ENCODE data around the gene PCNX3.

Gene PCNX3

GRCh38 chr11:65581928-65582327, 33.6 kb upstream of the PCNX3 start:
- no peak overlapping the region for H3K27ac ChIP-seq (ENCODE audit: low read depth, low read length)
- H3K4me3 ChIP-seq (ENCODE audit: low read length) = no peak overlapping the region
- 90% methylated on average over 3 of the region's 3 CpGs for WGBS
- H3K27me3 ChIP-seq (ENCODE audit: insufficient read depth, low read length) = peaks cover 70% of the 10 kb centered on the region
- no peak overlapping the region for H3K9ac ChIP-seq (ENCODE audit: low read depth, low read length)
- peaks cover 3% of the 10 kb centered on the region; the same call in 1 of the 2 replicates for H3K4me1 ChIP-seq (ENCODE audit: insufficient read depth, low read length)
- H3K9me3 ChIP-seq (ENCODE audit: insufficient read depth, low read depth, low read length) = no peaks in the 10 kb centered on the region
- H3K36me3 ChIP-seq (ENCODE audit: insufficient read depth, low read length) = no peaks in the 10 kb centered on the region

- no peak overlapping the region for H3K4me3 ChIP-seq (ENCODE audit: low read length)
- no peaks in the 10 kb centered on the region for H3K36me3 ChIP-seq (ENCODE audit: insufficient read depth, low read length)
- H3K9ac ChIP-seq (ENCODE audit: low read depth, low read length) = no peak overlapping the region
- 91% methylated on average over 9 of the region's 10 CpGs for WGBS
- H3K27me3 ChIP-seq (ENCODE audit: insufficient read depth, low read length) = peaks cover 56% of the 10 kb centered on the region
- no peak overlapping the region for H3K27ac ChIP-seq (ENCODE audit: low read depth, low read length)
- H3K4me1 ChIP-seq (ENCODE audit: insufficient read depth, low read length) = 0 out of 2 replicates have a peak, but pooled peaks cover 3% of the 10 kb centered on the region
- H3K9me3 ChIP-seq (ENCODE audit: insufficient read depth, low read depth, low read length) = no peaks in the 10 kb centered on the region
These were observed 32.0 kb upstream of the PCNX3 start for GRCh38 chr11:65583589-65583988.

GRCh38 chr11:65584106-65584505, 31.5 kb upstream of the PCNX3 start:
- WGBS = 89% methylated on average over 7 of the region's 8 CpGs
- H3K9me3 ChIP-seq (ENCODE audit: insufficient read depth, low read depth, low read length) = no peaks in the 10 kb centered on the region
- H3K27me3 ChIP-seq (ENCODE audit: insufficient read depth, low read length) = peaks cover 53% of the 10 kb centered on the region
- H3K27ac ChIP-seq (ENCODE audit: low read depth, low read length) = no peak overlapping the region
- no peak overlapping the region for H3K4me3 ChIP-seq (ENCODE audit: low read length)
- 0 out of 2 replicates have a peak, but pooled peaks cover 3% of the 10 kb centered on the region for H3K4me1 ChIP-seq (ENCODE audit: insufficient read depth, low read length)
- H3K9ac ChIP-seq (ENCODE audit: low read depth, low read length) = no peak overlapping the region
- no peaks in the 10 kb centered on the region for H3K36me3 ChIP-seq (ENCODE audit: insufficient read depth, low read length)

- 55% methylated on average over 46 of the region's 46 CpGs for WGBS
- H3K27me3 ChIP-seq (ENCODE audit: insufficient read depth, low read length) = peaks cover 54% of the 10 kb centered on the region
- H3K9me3 ChIP-seq (ENCODE audit: insufficient read depth, low read depth, low read length) = no peaks in the 10 kb centered on the region
- H3K4me3 ChIP-seq (ENCODE audit: low read length) = peak overlapping the region; percentile 28
- H3K36me3 ChIP-seq (ENCODE audit: insufficient read depth, low read length) = no peaks in the 10 kb centered on the region
- 0 out of 2 replicates have a peak, but pooled peaks cover 3% of the 10 kb centered on the region for H3K4me1 ChIP-seq (ENCODE audit: insufficient read depth, low read length)
- H3K9ac ChIP-seq (ENCODE audit: low read depth, low read length) = no peak overlapping the region
- no peak overlapping the region for H3K27ac ChIP-seq (ENCODE audit: low read depth, low read length)
These were observed 30.8 kb upstream of the PCNX3 start for GRCh38 chr11:65584723-65585171.

- Histone ChIP-seq H3K36me3 (ENCODE audit: insufficient read depth, low read length) (no peaks in the 10 kb centered on the region), H3K9me3 (ENCODE audit: insufficient read depth, low read depth, low read length) (no peaks in the 10 kb centered on the region), H3K9ac (ENCODE audit: low read depth, low read length) (no peak overlapping the region), H3K4me1 (ENCODE audit: insufficient read depth, low read length) (0 out of 2 replicates have a peak, but pooled peaks cover 3% of the 10 kb centered on the region), H3K4me3 (ENCODE audit: low read length) (no peak overlapping the region), H3K27ac (ENCODE audit: low read depth, low read length) (no peak overlapping the region), H3K27me3 (ENCODE audit: insufficient read depth, low read length) (peaks cover 63% of the 10 kb centered on the region)
- WGBS = 72% methylated on average over 50 of the region's 51 CpGs
These were observed 30.0 kb upstream of the PCNX3 start for GRCh38 chr11:65585396-65586246.

- 0 out of 2 replicates have a peak, but pooled peaks cover 3% of the 10 kb centered on the region for H3K4me1 ChIP-seq (ENCODE audit: insufficient read depth, low read length)
- H3K9ac ChIP-seq (ENCODE audit: low read depth, low read length) = no peak overlapping the region
- no peaks in the 10 kb centered on the region for H3K36me3 ChIP-seq (ENCODE audit: insufficient read depth, low read length)
- H3K27me3 ChIP-seq (ENCODE audit: insufficient read depth, low read length) = peaks cover 69% of the 10 kb centered on the region
- no peaks in the 10 kb centered on the region for H3K9me3 ChIP-seq (ENCODE audit: insufficient read depth, low read depth, low read length)
- no peak overlapping the region for H3K27ac ChIP-seq (ENCODE audit: low read depth, low read length)
- H3K4me3 ChIP-seq (ENCODE audit: low read length) = no peak overlapping the region
- WGBS = 88% methylated on average over 4 of the region's 4 CpGs
These were observed 29.3 kb upstream of the PCNX3 start for GRCh38 chr11:65586247-65586630.

- H3K27me3 ChIP-seq (ENCODE audit: insufficient read depth, low read length) = peaks cover 73% of the 10 kb centered on the region
- no peaks in the 10 kb centered on the region for H3K9me3 ChIP-seq (ENCODE audit: insufficient read depth, low read depth, low read length)
- H3K4me1 ChIP-seq (ENCODE audit: insufficient read depth, low read length) = 0 out of 2 replicates have a peak, but pooled peaks cover 3% of the 10 kb centered on the region
- H3K4me3 ChIP-seq (ENCODE audit: low read length) = no peak overlapping the region
- H3K9ac ChIP-seq (ENCODE audit: low read depth, low read length) = no peak overlapping the region
- H3K36me3 ChIP-seq (ENCODE audit: insufficient read depth, low read length) = no peaks in the 10 kb centered on the region
- no peak overlapping the region for H3K27ac ChIP-seq (ENCODE audit: low read depth, low read length)
- 57% methylated on average over 2 of the region's 2 CpGs for WGBS
These were observed 28.9 kb upstream of the PCNX3 start for GRCh38 chr11:65586676-65587075.

GRCh38 chr11:65588199-65589054, 27.1 kb upstream of the PCNX3 start:
- 0 out of 2 replicates have a peak, but pooled peaks cover 6% of the 10 kb centered on the region for H3K4me1 ChIP-seq (ENCODE audit: insufficient read depth, low read length)
- 70% methylated on average over 13 of the region's 13 CpGs for WGBS
- no peak overlapping the region for H3K4me3 ChIP-seq (ENCODE audit: low read length)
- H3K9me3 ChIP-seq (ENCODE audit: insufficient read depth, low read depth, low read length) = no peaks in the 10 kb centered on the region
- H3K27ac ChIP-seq (ENCODE audit: low read depth, low read length) = no peak overlapping the region
- no peak overlapping the region for H3K9ac ChIP-seq (ENCODE audit: low read depth, low read length)
- H3K27me3 ChIP-seq (ENCODE audit: insufficient read depth, low read length) = peaks cover 75% of the 10 kb centered on the region
- H3K36me3 ChIP-seq (ENCODE audit: insufficient read depth, low read length) = no peaks in the 10 kb centered on the region

- Histone ChIP-seq H3K4me1 (ENCODE audit: insufficient read depth, low read length) (0 out of 2 replicates have a peak, but pooled peaks cover 3% of the 10 kb centered on the region), H3K9ac (ENCODE audit: low read depth, low read length) (no peak overlapping the region)
- 84% methylated on average over 9 of the region's 9 CpGs for WGBS
These were observed 25.9 kb upstream of the PCNX3 start for GRCh38 chr11:65589444-65590239.

GRCh38 chr11:65590240-65590738, 25.3 kb upstream of the PCNX3 start:
- H3K4me3 ChIP-seq (ENCODE audit: low read length) = no peak overlapping the region
- 0 out of 2 replicates have a peak, but pooled peaks cover 3% of the 10 kb centered on the region for H3K4me1 ChIP-seq (ENCODE audit: insufficient read depth, low read length)
- WGBS = 87% methylated on average over 8 of the region's 8 CpGs
- no peaks in the 10 kb centered on the region for H3K36me3 ChIP-seq (ENCODE audit: insufficient read depth, low read length)
- no peak overlapping the region for H3K27ac ChIP-seq (ENCODE audit: low read depth, low read length)
- H3K27me3 ChIP-seq (ENCODE audit: insufficient read depth, low read length) = peaks cover 63% of the 10 kb centered on the region
- no peak overlapping the region for H3K9ac ChIP-seq (ENCODE audit: low read depth, low read length)
- H3K9me3 ChIP-seq (ENCODE audit: insufficient read depth, low read depth, low read length) = no peaks in the 10 kb centered on the region

More at GRCh38 chr11:65589444-65590239, 25.9 kb upstream of the PCNX3 start:
- H3K4me3 ChIP-seq (ENCODE audit: low read length) = no peak overlapping the region
- H3K36me3 ChIP-seq (ENCODE audit: insufficient read depth, low read length) = no peaks in the 10 kb centered on the region
- no peak overlapping the region for H3K27ac ChIP-seq (ENCODE audit: low read depth, low read length)
- H3K9me3 ChIP-seq (ENCODE audit: insufficient read depth, low read depth, low read length) = no peaks in the 10 kb centered on the region
- peaks cover 69% of the 10 kb centered on the region for H3K27me3 ChIP-seq (ENCODE audit: insufficient read depth, low read length)

All from HUES64 (cell line).